ENCODE data around the gene RIOK2.

GRCh38 chr5:97124335-97124734, 58.7 kb downstream of the RIOK2 start:
- no peak for TF ChIP-seq CTCF (IDR thresholded peaks at IDR 0.05; ENCODE audit: insufficient read depth, low read length, poor library complexity, severe bottlenecking)
- no peak for TF ChIP-seq EZH2phosphoT487 (conservative IDR thresholded peaks at IDR 0.05; ENCODE audit: low read length)

All from SU-DHL-6 (cell line).